IPS DF 19.7 (cell line): ENCODE data around the gene KPTN.

ENCODE experiments used
- DNase-seq: peaks from one replicate; pipeline ENCODE4 v3.0.0-alpha.2; 2013; ENCODE audit warnings: low read depth, low spot score

KPTN gene

DNA sequence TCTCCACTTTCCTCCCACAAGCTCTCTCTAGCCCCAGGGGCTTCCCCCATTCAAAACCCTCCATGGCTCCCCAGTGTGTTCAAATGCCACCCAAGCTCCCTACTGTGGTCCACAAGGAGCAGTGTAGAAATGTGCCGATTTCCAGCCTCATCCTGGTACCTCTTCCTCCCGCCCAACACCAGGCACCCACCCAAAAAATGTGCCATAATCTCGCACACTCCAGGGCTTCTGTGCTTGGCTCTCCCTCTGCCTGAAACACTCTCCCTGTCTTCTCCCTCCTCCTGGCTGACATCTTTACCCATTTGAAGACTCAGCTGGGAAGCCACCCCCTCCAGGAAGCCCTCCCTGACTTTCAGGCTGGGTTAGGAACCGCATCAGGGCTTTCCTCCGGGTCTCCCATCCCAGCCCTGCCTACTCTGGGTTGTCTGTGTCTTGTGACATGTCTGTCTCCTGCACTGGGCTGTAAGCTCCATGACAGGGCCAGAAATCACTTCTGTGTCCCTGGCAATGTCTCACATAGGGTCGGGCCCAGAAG lies 48.1 kb downstream of the KPTN start:
- no peak for DNase-seq

GRCh38 chr19:47435196-47435595 lies 48.8 kb downstream of the KPTN start:
- DNase-seq, result no peak

DNA sequence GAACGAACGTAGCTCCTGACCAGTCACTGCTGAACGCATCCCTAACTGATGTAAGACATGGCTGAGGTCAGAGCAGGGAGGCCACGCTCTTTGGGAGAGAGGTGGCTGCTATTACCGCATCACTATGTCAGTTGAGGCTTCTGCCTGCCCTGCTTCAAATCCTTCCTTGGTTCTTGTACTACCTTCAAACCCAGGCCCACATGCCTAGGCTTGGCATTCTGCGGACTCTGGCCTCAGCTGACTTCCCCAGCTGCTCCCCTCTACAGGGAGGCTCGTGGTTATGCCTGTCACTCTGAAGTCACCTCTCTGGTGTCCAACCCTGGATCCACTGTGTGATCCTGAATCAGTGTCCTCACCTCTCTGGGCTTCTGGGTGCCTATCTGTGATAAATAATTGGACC lies 49.9 kb downstream of the KPTN start:
- DNase-seq, result no peak

DNA sequence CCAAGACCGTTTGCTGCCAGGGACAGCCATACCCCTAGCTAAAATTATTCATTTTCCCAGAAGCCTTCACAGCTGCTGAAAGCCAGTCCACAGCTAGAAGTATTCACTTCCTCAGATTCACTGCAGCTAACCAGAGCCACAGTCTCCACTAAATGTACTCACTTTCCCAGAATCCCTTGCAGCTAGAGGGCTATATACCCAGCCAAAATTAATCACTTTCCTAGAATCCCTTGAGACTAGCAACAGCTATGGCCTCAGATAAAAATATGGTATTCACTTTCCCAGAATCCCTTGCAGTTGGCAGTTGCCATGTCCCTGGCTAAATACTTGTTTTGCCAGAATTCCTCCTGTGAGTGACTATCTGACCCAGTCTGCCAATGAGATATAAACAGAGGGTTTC lies 50.9 kb downstream of the KPTN start:
- no peak for DNase-seq

GRCh38 chr19:47432499-47432898 lies 51.5 kb downstream of the KPTN start:
- DNase-seq, result no peak

GRCh38 chr19:47432091-47432490 lies 51.9 kb downstream of the KPTN start:
- no peak for DNase-seq

- DNase-seq, result no peak
Measured at GRCh38 chr19:47430041-47430802, 53.8 kb downstream of the KPTN start.

DNA sequence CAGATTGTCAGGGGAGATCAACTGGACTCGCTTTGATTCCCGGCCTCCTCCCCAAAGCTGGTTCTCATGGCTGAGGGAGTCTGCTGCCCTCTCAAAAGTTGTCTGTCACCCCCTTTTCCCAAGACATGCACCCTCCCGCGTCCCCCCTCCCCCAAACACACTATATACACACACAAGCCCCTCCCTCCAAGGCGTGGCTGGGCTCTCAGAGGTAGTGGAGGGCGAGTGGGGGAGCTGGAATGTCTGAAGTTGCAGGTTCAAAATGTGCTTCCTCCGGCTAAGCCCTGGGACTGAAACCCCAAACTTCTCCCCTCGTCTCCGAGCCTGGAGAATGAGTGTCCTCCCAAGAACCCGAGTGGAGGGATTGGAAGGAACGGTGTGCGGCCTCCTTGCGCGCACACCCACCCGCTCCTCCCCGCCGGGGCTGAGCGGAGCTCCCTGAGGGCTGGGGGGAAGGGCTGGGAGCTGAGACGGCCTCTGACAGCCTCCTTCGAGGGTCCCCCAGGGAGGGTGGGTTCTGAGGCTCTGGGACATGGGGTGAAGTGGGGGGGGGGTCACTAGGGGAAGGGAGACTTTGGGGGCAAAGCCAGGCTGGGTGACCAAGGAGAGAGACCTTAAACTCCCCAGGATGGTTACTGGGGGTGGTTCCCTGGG lies 54.8 kb downstream of the KPTN start:
- no peak for DNase-seq

DNA sequence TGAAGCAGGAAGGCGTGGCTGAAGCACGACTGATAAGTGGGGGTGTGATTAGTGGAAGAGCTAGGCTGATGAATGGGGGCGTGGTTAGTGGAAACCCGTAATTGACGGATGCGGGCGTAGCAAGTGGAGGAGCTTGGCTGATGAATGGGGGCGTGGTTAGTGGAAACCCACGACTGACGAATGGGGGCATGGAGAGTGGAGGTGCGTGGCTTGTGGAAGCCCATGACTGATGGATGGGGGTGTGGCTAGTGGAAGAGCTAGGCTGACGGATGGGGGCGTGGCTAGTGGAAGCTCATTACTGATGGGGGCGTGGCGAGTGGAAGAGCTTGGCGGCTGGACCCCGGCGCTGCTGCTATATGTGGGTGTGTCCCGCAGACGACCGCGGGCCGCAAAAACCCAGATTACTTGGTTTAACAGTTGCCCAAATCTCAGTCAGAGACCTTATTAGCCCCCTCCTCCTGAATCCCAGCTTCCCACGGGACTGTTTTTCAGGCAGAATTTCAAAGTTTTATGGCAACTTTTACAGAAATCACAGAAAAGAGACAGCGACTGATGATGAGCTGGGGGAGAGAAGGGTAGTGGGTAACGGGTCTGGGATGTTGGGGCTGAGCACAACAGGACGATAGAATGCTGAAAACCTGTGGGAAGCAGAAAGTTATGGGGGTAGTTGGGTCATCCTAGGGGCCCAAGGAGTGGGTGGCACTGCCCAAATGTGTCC lies 55.7 kb downstream of the KPTN start:
- peak; percentile 99 for DNase-seq

- DNase-seq, result peak; percentile 82
Measured at GRCh38 chr19:47427241-47428176, 56.5 kb downstream of the KPTN start.
